WTC11 (cell line): Measurements from ENCODE around the gene TAF1B. TPM values are rescaled to one million over a fixed set of nuclear protein-coding genes. Genes with fewer than 3 reads are reported as not detected.
A peak's percentile ranks its signal among the peaks of the same experiment; 100 is the strongest.

Source experiments
- ATAC-seq: fragments of 200-7000 bp; cut with Tn5 transposase; 2 replicates; pipeline ENCODE4 v1.10.0; 2021; ENCODE audit warnings: mild to moderate bottlenecking, moderate library complexity
- CTCF ChIA-PET: fragments of 300-600 bp; sonication (Branson Sonifier 250); formaldehyde crosslinking; loops from one replicate; lab custom pipeline; 2021; ENCODE audit warnings: antibody characterized with exemption; lab: Charles Lee
- POLR2A ChIA-PET: fragments of 350-600 bp; sonication (Branson Sonifier 250); formaldehyde crosslinking; loops from one replicate; lab custom pipeline; 2021; ENCODE audit warnings: antibody characterized with exemption; lab: Charles Lee
- DNase-seq: peaks from one replicate; pipeline ENCODE4 v3.0.0; 2021; ENCODE audit warnings: low spot score
- H3K27ac Mint-ChIP-seq: 2 replicates; pipeline ENCODE4 v1.8.0; 2021; ENCODE audit warnings: mixed read lengths
- H3K27me3 Mint-ChIP-seq: 2 replicates; pipeline ENCODE4 v1.8.0; 2021; ENCODE audit warnings: low read depth, mild to moderate bottlenecking, moderate library complexity, mixed read lengths
- H3K36me3 Mint-ChIP-seq: 2 replicates; pipeline ENCODE4 v1.8.0; 2021; ENCODE audit warnings: mixed read lengths
- H3K4me1 Mint-ChIP-seq: 2 replicates; pipeline ENCODE4 v1.8.0; 2022; ENCODE audit warnings: mixed read lengths
- H3K4me3 Mint-ChIP-seq: 2 replicates; pipeline ENCODE4 v1.8.0; 2021; ENCODE audit warnings: mild to moderate bottlenecking, moderate library complexity, mixed read lengths
- H3K9me3 Mint-ChIP-seq: 2 replicates; pipeline ENCODE4 v1.8.0; 2021; ENCODE audit warnings: mixed read lengths
- ATF6 ChIP-seq: sonication (generic); formaldehyde crosslinking; IDR thresholded peaks from 2 replicates; pipeline ENCODE4 v1.8.1; 2023; ENCODE audit warnings: mild to moderate bottlenecking, missing genetic modification reagents
- CREB1 ChIP-seq: sonication (generic); formaldehyde crosslinking; IDR thresholded peaks from 2 replicates; pipeline ENCODE4 v1.8.0; 2023; ENCODE audit warnings: mild to moderate bottlenecking, missing genetic modification reagents
- GABPB1 ChIP-seq: sonication (generic); formaldehyde crosslinking; IDR thresholded peaks from 2 replicates; pipeline ENCODE4 v1.8.1; 2023; ENCODE audit warnings: mild to moderate bottlenecking, missing genetic modification reagents
- IRF1 ChIP-seq: sonication (generic); formaldehyde crosslinking; IDR thresholded peaks from 2 replicates; pipeline ENCODE4 v1.8.0; 2023; ENCODE audit warnings: missing genetic modification reagents
- IRF2 ChIP-seq: sonication (generic); formaldehyde crosslinking; IDR thresholded peaks from 2 replicates; pipeline ENCODE4 v1.8.0; 2022; ENCODE audit warnings: low read depth, missing genetic modification reagents, borderline replicate concordance
- OVOL2 ChIP-seq: fragments of 250-450 bp; sonication (Bioruptor Pico); IDR thresholded peaks from 2 replicates; pipeline ENCODE4 v1.9.0; 2021; ENCODE audit warnings: mild to moderate bottlenecking, borderline replicate concordance
- PRDM15 ChIP-seq: sonication (generic); formaldehyde crosslinking; IDR thresholded peaks from 2 replicates; pipeline ENCODE4 v1.8.0; 2022; ENCODE audit warnings: missing genetic modification reagents
- ZNF121 ChIP-seq: sonication (generic); formaldehyde crosslinking; IDR thresholded peaks from 2 replicates; pipeline ENCODE4 v1.8.0; 2023; ENCODE audit warnings: missing genetic modification reagents
- ZNF281 ChIP-seq: sonication (generic); formaldehyde crosslinking; IDR thresholded peaks from 2 replicates; pipeline ENCODE4 v1.8.0; 2023; ENCODE audit warnings: mild to moderate bottlenecking, missing genetic modification reagents
- total RNA-seq: library from RNA; stranded (reverse); gene quantifications from 3 replicates; pipeline ENCODE4 v1.2.3, GENCODE V29; 2021

Gene TAF1B
- total RNA-seq, 1 experiment from 2014 or later: 28.8 TPM

GRCh38 chr2:9945596-9945995 is 102.3 kb downstream of the TAF1B start:
- CTCF ChIA-PET: no interaction called here

GRCh38 chr2:9946076-9946475 is 102.8 kb downstream of the TAF1B start:
- ChIA-PET POLR2A (no interaction called here), CTCF (interaction anchor here (1.2 to 1.5 kb wide), 2 partner anchors 38 to 127 kb away, joined by 3 to 4 read pairs; no protein-coding TSS in a partner anchor)
- no peak for TF ChIP-seq OVOL2 (CRISPR knock-in tag)
- TF ChIP-seq ZNF281: no peak

More at GRCh38 chr2:9945596-9945995, 102.3 kb downstream of the TAF1B start:
- Mint-ChIP-seq H3K4me3 (no peak overlapping the region), H3K27ac (no peak overlapping the region), H3K27me3 (peaks cover 36% of the 10 kb centered on the region), H3K4me1 (peaks cover 22% of the 10 kb centered on the region), H3K36me3 (no peaks in the 10 kb centered on the region), H3K9me3 (no peaks in the 10 kb centered on the region)
- POLR2A ChIA-PET: no interaction called here
- ATAC-seq (no peak), DNase-seq (no peak)
- TF ChIP-seq ATF6 (CRISPR knock-in tag): no peak
- no peak for TF ChIP-seq IRF1

GRCh38 chr2:9946818-9947217 is 103.5 kb downstream of the TAF1B start:
- Mint-ChIP-seq H3K36me3 (no peaks in the 10 kb centered on the region), H3K4me1 (peaks cover 14% of the 10 kb centered on the region), H3K27me3 (peaks cover 37% of the 10 kb centered on the region), H3K4me3 (no peak overlapping the region), H3K27ac (no peak overlapping the region), H3K9me3 (no peaks in the 10 kb centered on the region)
- DNase-seq: no peak
- POLR2A ChIA-PET: no interaction called here
- no peak for ATAC-seq
- CTCF ChIA-PET: interaction anchor here (1.2 to 1.5 kb wide), 2 partner anchors 37 to 126 kb away, joined by 3 to 4 read pairs; no protein-coding TSS in a partner anchor
- peak; percentile 93 for TF ChIP-seq GABPB1
- TF ChIP-seq ZNF121 (CRISPR knock-in tag): no peak
- TF ChIP-seq, all 79 proteins: peak for 1

More at GRCh38 chr2:9946076-9946475, 102.8 kb downstream of the TAF1B start:
- no peak overlapping the region for H3K27ac Mint-ChIP-seq
- no peak for ATAC-seq
- no peaks in the 10 kb centered on the region for H3K9me3 Mint-ChIP-seq
- peaks cover 18% of the 10 kb centered on the region for H3K4me1 Mint-ChIP-seq
- no peak for DNase-seq
- H3K4me3 Mint-ChIP-seq: no peak overlapping the region
- H3K27me3 Mint-ChIP-seq: peaks cover 37% of the 10 kb centered on the region
- no peaks in the 10 kb centered on the region for H3K36me3 Mint-ChIP-seq

- no peaks in the 10 kb centered on the region for H3K9me3 Mint-ChIP-seq
- no peak overlapping the region for H3K4me3 Mint-ChIP-seq
- H3K4me1 Mint-ChIP-seq: peaks cover 17% of the 10 kb centered on the region
- POLR2A ChIA-PET: interaction anchor here (0.6 kb wide), 1 partner anchor 23 kb away, joined by 3 read pairs; no protein-coding TSS in a partner anchor
- no peak overlapping the region for H3K27ac Mint-ChIP-seq
- H3K27me3 Mint-ChIP-seq: peaks cover 54% of the 10 kb centered on the region
- DNase-seq: no peak
- CTCF ChIA-PET: interaction anchor here (1.2 kb wide), 2 partner anchors 35 to 106 kb away, joined by 5 to 10 read pairs; partner anchors contain the start of gene TAF1B
- TF ChIP-seq CREB1 (CRISPR knock-in tag): no peak
- no peak for ATAC-seq
- H3K36me3 Mint-ChIP-seq: no peaks in the 10 kb centered on the region
Observed at GRCh38 chr2:9948721-9949120, 105.4 kb downstream of the TAF1B start.

- Mint-ChIP-seq H3K27me3 (peaks cover 59% of the 10 kb centered on the region), H3K4me3 (peak overlapping the region; percentile 87), H3K9me3 (no peaks in the 10 kb centered on the region), H3K27ac (no peak overlapping the region), H3K36me3 (no peaks in the 10 kb centered on the region), H3K4me1 (peaks cover 19% of the 10 kb centered on the region)
- no peak for ATAC-seq
- DNase-seq: no peak
- no peak for TF ChIP-seq IRF2
- TF ChIP-seq ATF6 (CRISPR knock-in tag): no peak
- peak; percentile 20; the same call in 1 of the 2 replicates for TF ChIP-seq PRDM15 (CRISPR knock-in tag)
- ChIA-PET POLR2A (interaction anchor here (0.6 to 1.0 kb wide), 2 partner anchors 22 to 136 kb away, joined by 3 read pairs; no protein-coding TSS in a partner anchor), CTCF (interaction anchor here (1.2 to 1.4 kb wide), 3 partner anchors 35 to 135 kb away, joined by 4 to 10 read pairs (median 4); partner anchors contain the start of gene TAF1B)
Observed at GRCh38 chr2:9949239-9949991, 106.1 kb downstream of the TAF1B start.
